SH-SY5Y (cell line): ENCODE data around the gene FGGY.

ENCODE experiments used
- GATA2 ChIP-seq: IDR thresholded peaks from 2 replicates; pipeline ENCODE4 v1.6.1; 2011; ENCODE audit warnings: mild to moderate bottlenecking, low read depth, low read length
- GATA3 ChIP-seq: IDR thresholded peaks from 2 replicates; pipeline ENCODE4 v1.6.1; 2011; ENCODE audit warnings: low read depth, mild to moderate bottlenecking, low read length, moderate library complexity

DNA sequence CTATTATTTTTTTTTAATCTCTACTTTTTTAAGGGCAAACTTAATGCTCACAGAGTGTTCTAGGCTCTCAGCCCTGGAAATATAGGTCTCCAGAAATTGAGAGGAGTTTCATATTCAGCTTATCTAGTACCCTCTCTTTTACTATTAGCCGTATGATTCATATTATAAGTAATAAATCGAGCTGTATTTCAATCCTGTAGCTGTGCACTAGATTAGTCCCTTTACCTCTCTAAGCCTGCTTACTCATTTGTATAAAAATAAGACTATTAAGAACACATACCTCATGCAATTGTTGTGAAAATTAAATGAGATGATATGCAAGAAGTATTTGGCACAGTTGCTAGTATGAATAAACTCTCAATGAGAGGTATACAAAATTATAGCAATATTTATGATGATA lies 389.7 kb downstream of the FGGY start:
- TF ChIP-seq GATA2 (no peak), GATA3 (no peak)
